Stomach (tissue), 4 donors: ENCODE measurements around the gene FUBP1.

Source experiments
- POLR2AphosphoS5 ChIP-seq, 3 donors: sonication (generic); formaldehyde crosslinking; IDR thresholded peaks; one replicate each; pipeline ENCODE4 v1.6.1; 2016; ENCODE audit warnings: antibody characterized with exemption in 3 of 3
- TF ChIP-seq, protein P1 (sequence below), 7 experiments: fragments of 450-650 bp in 4 of 7; fragments of 200-600 bp in 3 of 7; sonication (generic) in 3 of 7; IDR thresholded peaks; one replicate each; pipeline ENCODE4 v1.5.1; 2016 to 2019; ENCODE audit warnings: antibody characterized with exemption in 7 of 7, control low read depth in 2 of 7, mild to moderate bottlenecking in 1 of 7

DNA sequence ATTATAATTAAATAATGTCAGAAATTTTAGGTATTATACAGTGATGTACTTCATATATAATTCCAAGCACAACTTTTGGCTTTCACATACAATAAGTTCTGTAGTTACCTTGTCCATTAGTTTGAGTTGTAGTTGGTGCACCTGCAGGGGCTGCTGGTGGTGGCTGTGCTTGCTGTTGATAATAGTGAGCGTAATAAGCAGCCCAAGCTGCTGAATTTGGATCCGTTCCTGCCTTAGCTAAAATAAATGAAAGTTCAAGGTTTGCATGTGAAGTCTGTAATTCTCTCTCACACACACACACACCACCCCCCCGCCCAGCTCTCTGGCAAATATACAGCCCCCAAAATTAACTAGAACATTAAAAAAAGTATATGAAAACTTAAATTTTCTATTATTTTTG, 22.4 kb downstream of the FUBP1 start:
- TF ChIP-seq POLR2AphosphoS5 (IDR thresholded peaks at IDR 0.05): no peak
- TF ChIP-seq, protein P1, sequence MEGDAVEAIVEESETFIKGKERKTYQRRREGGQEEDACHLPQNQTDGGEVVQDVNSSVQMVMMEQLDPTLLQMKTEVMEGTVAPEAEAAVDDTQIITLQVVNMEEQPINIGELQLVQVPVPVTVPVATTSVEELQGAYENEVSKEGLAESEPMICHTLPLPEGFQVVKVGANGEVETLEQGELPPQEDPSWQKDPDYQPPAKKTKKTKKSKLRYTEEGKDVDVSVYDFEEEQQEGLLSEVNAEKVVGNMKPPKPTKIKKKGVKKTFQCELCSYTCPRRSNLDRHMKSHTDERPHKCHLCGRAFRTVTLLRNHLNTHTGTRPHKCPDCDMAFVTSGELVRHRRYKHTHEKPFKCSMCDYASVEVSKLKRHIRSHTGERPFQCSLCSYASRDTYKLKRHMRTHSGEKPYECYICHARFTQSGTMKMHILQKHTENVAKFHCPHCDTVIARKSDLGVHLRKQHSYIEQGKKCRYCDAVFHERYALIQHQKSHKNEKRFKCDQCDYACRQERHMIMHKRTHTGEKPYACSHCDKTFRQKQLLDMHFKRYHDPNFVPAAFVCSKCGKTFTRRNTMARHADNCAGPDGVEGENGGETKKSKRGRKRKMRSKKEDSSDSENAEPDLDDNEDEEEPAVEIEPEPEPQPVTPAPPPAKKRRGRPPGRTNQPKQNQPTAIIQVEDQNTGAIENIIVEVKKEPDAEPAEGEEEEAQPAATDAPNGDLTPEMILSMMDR (IDR thresholded peaks at IDR 0.05): no peak
